Stimulated activated CD8-positive, alpha-beta memory T cell treated with anti-CD3 and anti-CD28 coated beads, Interleukin-4, amount 100 ng/mL, for 48 hours (primary cell): Measurements from ENCODE around the gene GARIN5A.

Source experiments
- DNase-seq: peaks from one replicate; pipeline ENCODE4 v3.0.0-alpha.2; 2020

Gene GARIN5A

GRCh38 chr19:50432221-50433028, 44.2 kb downstream of the GARIN5A start, which contains the start of gene MYBPC2:
MYBPC2 (plus strand) TSS chr19:50432892; CDS start chr19:50432954, 62 bp downstream.
- DNase-seq: no peak

- DNase-seq: peak; percentile 95
Observed at GRCh38 chr19:50431343-50432220, 45.1 kb downstream of the GARIN5A start.

GRCh38 chr19:50430888-50431342, 45.7 kb downstream of the GARIN5A start:
- DNase-seq: no peak

GRCh38 chr19:50428772-50429463, 47.7 kb downstream of the GARIN5A start:
- DNase-seq: no peak

- DNase-seq: no peak
Observed at GRCh38 chr19:50427997-50428425, 48.6 kb downstream of the GARIN5A start.

- DNase-seq: no peak
Observed at GRCh38 chr19:50427318-50427925, 49.2 kb downstream of the GARIN5A start.

GRCh38 chr19:50425581-50425980, 51.1 kb downstream of the GARIN5A start:
- DNase-seq: no peak

GRCh38 chr19:50423279-50424113, 53.2 kb downstream of the GARIN5A start:
- no peak for DNase-seq

GRCh38 chr19:50422397-50423278, 54.0 kb downstream of the GARIN5A start:
- no peak for DNase-seq

GRCh38 chr19:50420808-50421207, 55.8 kb downstream of the GARIN5A start:
- DNase-seq: no peak

- no peak for DNase-seq
Observed at GRCh38 chr19:50420127-50420526, 56.5 kb downstream of the GARIN5A start.

- no peak for DNase-seq
Observed at GRCh38 chr19:50419580-50420035, 57.0 kb downstream of the GARIN5A start.

- DNase-seq: no peak
Observed at GRCh38 chr19:50419022-50419579, 57.5 kb downstream of the GARIN5A start.

- no peak for DNase-seq
Observed at GRCh38 chr19:50418176-50419021, 58.2 kb downstream of the GARIN5A start, which contains the start of gene SPIB. SPIB (plus strand) TSS chr19:50418938; CDS start chr19:50418963, 25 bp downstream.

GRCh38 chr19:50417111-50418081, 59.3 kb downstream of the GARIN5A start:
- no peak for DNase-seq
